Nephron progenitor cell (in vitro differentiated cells): ENCODE results near the gene LSM14B.

ENCODE experiments used
- DNase-seq: peaks from one replicate; pipeline ENCODE4 v3.0.0; 2021
- H3K27ac Mint-ChIP-seq: 2 replicates; pipeline ENCODE4 v1.8.0; 2021; ENCODE audit warnings: mild to moderate bottlenecking, moderate library complexity, mixed read lengths
- H3K27me3 Mint-ChIP-seq: 2 replicates; pipeline ENCODE4 v1.8.0; 2021; ENCODE audit warnings: mild to moderate bottlenecking, low read depth, mixed read lengths; ENCODE audit not compliant: poor library complexity
- H3K36me3 Mint-ChIP-seq: 2 replicates; pipeline ENCODE4 v1.8.0; 2021; ENCODE audit warnings: low read depth, mixed read lengths
- H3K4me1 Mint-ChIP-seq: 2 replicates; pipeline ENCODE4 v1.8.0; 2021; ENCODE audit warnings: mixed read lengths
- H3K4me3 Mint-ChIP-seq: 2 replicates; pipeline ENCODE4 v1.8.0; 2021; ENCODE audit warnings: mild to moderate bottlenecking, moderate library complexity, mixed read lengths
- H3K9me3 Mint-ChIP-seq: 2 replicates; pipeline ENCODE4 v1.8.0; 2021; ENCODE audit warnings: mild to moderate bottlenecking, moderate library complexity, mixed read lengths
- TF ChIP-seq, protein P1 (sequence below): fragments of 200-600 bp; sonication (generic); IDR thresholded peaks from 2 replicates; pipeline ENCODE4 v1.5.0; 2021; ENCODE audit warnings: antibody characterized with exemption

Gene LSM14B

GRCh38 chr20:62148908-62149314 lies 26.6 kb downstream of the LSM14B start:
- Mint-ChIP-seq H3K4me1 (peaks cover 38% of the 10 kb centered on the region), H3K27ac (no peak overlapping the region), H3K9me3 (peaks cover 21% of the 10 kb centered on the region), H3K36me3 (peaks cover 51% of the 10 kb centered on the region), H3K27me3 (peaks cover 2% of the 10 kb centered on the region), H3K4me3 (no peak overlapping the region)
- no peak for DNase-seq
- TF ChIP-seq, protein P1, sequence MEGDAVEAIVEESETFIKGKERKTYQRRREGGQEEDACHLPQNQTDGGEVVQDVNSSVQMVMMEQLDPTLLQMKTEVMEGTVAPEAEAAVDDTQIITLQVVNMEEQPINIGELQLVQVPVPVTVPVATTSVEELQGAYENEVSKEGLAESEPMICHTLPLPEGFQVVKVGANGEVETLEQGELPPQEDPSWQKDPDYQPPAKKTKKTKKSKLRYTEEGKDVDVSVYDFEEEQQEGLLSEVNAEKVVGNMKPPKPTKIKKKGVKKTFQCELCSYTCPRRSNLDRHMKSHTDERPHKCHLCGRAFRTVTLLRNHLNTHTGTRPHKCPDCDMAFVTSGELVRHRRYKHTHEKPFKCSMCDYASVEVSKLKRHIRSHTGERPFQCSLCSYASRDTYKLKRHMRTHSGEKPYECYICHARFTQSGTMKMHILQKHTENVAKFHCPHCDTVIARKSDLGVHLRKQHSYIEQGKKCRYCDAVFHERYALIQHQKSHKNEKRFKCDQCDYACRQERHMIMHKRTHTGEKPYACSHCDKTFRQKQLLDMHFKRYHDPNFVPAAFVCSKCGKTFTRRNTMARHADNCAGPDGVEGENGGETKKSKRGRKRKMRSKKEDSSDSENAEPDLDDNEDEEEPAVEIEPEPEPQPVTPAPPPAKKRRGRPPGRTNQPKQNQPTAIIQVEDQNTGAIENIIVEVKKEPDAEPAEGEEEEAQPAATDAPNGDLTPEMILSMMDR, result no peak

GRCh38 chr20:62149532-62150309 lies 27.4 kb downstream of the LSM14B start:
- Mint-ChIP-seq H3K27me3 (peaks cover 6% of the 10 kb centered on the region), H3K36me3 (peaks cover 59% of the 10 kb centered on the region), H3K27ac (peak overlapping the region; percentile 90), H3K4me3 (no peak overlapping the region), H3K4me1 (peaks cover 34% of the 10 kb centered on the region), H3K9me3 (peaks cover 22% of the 10 kb centered on the region)
- TF ChIP-seq, protein P1, result no peak
- DNase-seq, result no peak

DNA sequence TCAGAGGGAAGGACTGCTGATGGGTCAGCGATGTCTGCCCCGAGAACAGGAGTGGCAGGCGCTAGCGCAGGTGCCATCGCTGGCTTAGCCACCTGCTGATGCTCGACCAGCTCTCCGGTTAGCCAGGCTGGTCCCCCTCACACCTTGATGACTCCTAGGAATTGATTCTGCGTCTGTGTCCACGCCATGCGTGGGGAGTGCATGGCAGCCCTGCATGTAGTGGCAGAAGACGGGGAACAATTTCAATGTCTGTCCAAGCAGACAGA lies 28.0 kb downstream of the LSM14B start:
- Mint-ChIP-seq H3K4me3 (no peak overlapping the region), H3K9me3 (peaks cover 22% of the 10 kb centered on the region), H3K36me3 (peaks cover 64% of the 10 kb centered on the region), H3K27me3 (peaks cover 9% of the 10 kb centered on the region), H3K4me1 (peaks cover 31% of the 10 kb centered on the region), H3K27ac (peak overlapping the region; percentile 36)
- DNase-seq, result no peak
- TF ChIP-seq, protein P1, result no peak

- peaks cover 31% of the 10 kb centered on the region for H3K4me1 Mint-ChIP-seq
- H3K36me3 Mint-ChIP-seq, result peaks cover 61% of the 10 kb centered on the region
- peaks cover 22% of the 10 kb centered on the region for H3K9me3 Mint-ChIP-seq
- H3K27me3 Mint-ChIP-seq, result peaks cover 9% of the 10 kb centered on the region
- H3K4me3 Mint-ChIP-seq, result no peak overlapping the region
- DNase-seq, result no peak
- TF ChIP-seq, protein P1, result no peak
- H3K27ac Mint-ChIP-seq, result no peak overlapping the region
These were observed 28.9 kb downstream of the LSM14B start for GRCh38 chr20:62151225-62151624.

- DNase-seq, result no peak
- H3K27ac Mint-ChIP-seq, result no peak overlapping the region
- no peak overlapping the region for H3K4me3 Mint-ChIP-seq
- TF ChIP-seq, protein P1, result no peak
- peaks cover 33% of the 10 kb centered on the region for H3K4me1 Mint-ChIP-seq
- H3K9me3 Mint-ChIP-seq, result peaks cover 22% of the 10 kb centered on the region
- H3K36me3 Mint-ChIP-seq, result peaks cover 60% of the 10 kb centered on the region
- peaks cover 9% of the 10 kb centered on the region for H3K27me3 Mint-ChIP-seq
These were observed 29.6 kb downstream of the LSM14B start for GRCh38 chr20:62151835-62152364.
